HG03457 (cell line): ENCODE data around the gene LZTS3.
"Not testable (repeated sequence)": the region's sequence is repeated elsewhere in the genome, so short reads cannot be mapped to it uniquely, and the experiment has no call there.

Experiments used
- ATAC-seq: cut with Tn5 transposase; IDR thresholded peaks from one replicate; pipeline ENCODE4 v1.9.1; 2021; ENCODE audit warnings: moderate number of reproducible peaks; ENCODE audit not compliant: unreplicated experiment

The LZTS3 gene

GRCh38 chr20:3168829-3169590 is 4.3 kb downstream of the LZTS3 start:
- ATAC-seq, result no peak

- ATAC-seq, result no peak
Measured at GRCh38 chr20:3168079-3168828, 5.1 kb downstream of the LZTS3 start.

GRCh38 chr20:3167738-3168078 is 5.6 kb downstream of the LZTS3 start:
- no peak for ATAC-seq

GRCh38 chr20:3166913-3167342 is 6.4 kb downstream of the LZTS3 start:
- ATAC-seq, result no peak

GRCh38 chr20:3166338-3166912 is 6.9 kb downstream of the LZTS3 start:
- ATAC-seq, result no peak

GRCh38 chr20:3165473-3166337 is 7.6 kb downstream of the LZTS3 start:
- ATAC-seq, result no peak

- ATAC-seq, result no peak
Measured at GRCh38 chr20:3164763-3165410, 8.5 kb downstream of the LZTS3 start.

- ATAC-seq, result no peak
Measured at GRCh38 chr20:3164043-3164762, 9.1 kb downstream of the LZTS3 start.

GRCh38 chr20:3163099-3164042 is 10.0 kb downstream of the LZTS3 start:
- no peak for ATAC-seq

GRCh38 chr20:3162080-3162611 is 11.2 kb downstream of the LZTS3 start:
- no peak for ATAC-seq

GRCh38 chr20:3161316-3162079 is 11.9 kb downstream of the LZTS3 start:
- no peak for ATAC-seq

- no peak for ATAC-seq
Measured at GRCh38 chr20:3160418-3160817, 12.9 kb downstream of the LZTS3 start.

GRCh38 chr20:3158968-3159431 is 14.3 kb downstream of the LZTS3 start:
- no peak for ATAC-seq

GRCh38 chr20:3157817-3158216 is 15.5 kb downstream of the LZTS3 start:
- ATAC-seq, result no peak

GRCh38 chr20:3156811-3157619 is 16.3 kb downstream of the LZTS3 start:
- no peak for ATAC-seq

- ATAC-seq, result not testable (repeated sequence)
Measured at GRCh38 chr20:3152057-3152644, 21.2 kb downstream of the LZTS3 start.

GRCh38 chr20:3150908-3151307 is 22.4 kb downstream of the LZTS3 start:
- no peak for ATAC-seq
